GM21360 (cell line): ENCODE measurements around the gene FAM20B.

Source experiments
- ATAC-seq: cut with Tn5 transposase; IDR thresholded peaks from one replicate; pipeline ENCODE4 v1.9.1; 2021; ENCODE audit warnings: mild to moderate bottlenecking, moderate library complexity; ENCODE audit not compliant: unreplicated experiment

FAM20B gene

GRCh38 chr1:179047636-179047997, 21.9 kb downstream of the FAM20B start:
- ATAC-seq, result no peak

- no peak for ATAC-seq
Observed at GRCh38 chr1:179048339-179049124, 22.8 kb downstream of the FAM20B start.

GRCh38 chr1:179052776-179053175, 27.1 kb downstream of the FAM20B start:
- no peak for ATAC-seq

GRCh38 chr1:179053486-179053885, 27.8 kb downstream of the FAM20B start:
- no peak for ATAC-seq

GRCh38 chr1:179055937-179056336, 30.2 kb downstream of the FAM20B start:
- no peak for ATAC-seq

GRCh38 chr1:179058487-179059483, 33.1 kb downstream of the FAM20B start:
- ATAC-seq, result no peak

GRCh38 chr1:179061360-179062282, 35.9 kb downstream of the FAM20B start:
- ATAC-seq, result no peak

- no peak for ATAC-seq
Observed at GRCh38 chr1:179066471-179066870, 40.8 kb downstream of the FAM20B start.

- no peak for ATAC-seq
Observed at GRCh38 chr1:179077396-179077795, 51.7 kb downstream of the FAM20B start.

- ATAC-seq, result peak; percentile 23
Observed at GRCh38 chr1:179079113-179079761, 53.5 kb downstream of the FAM20B start.

GRCh38 chr1:179080866-179081686, 55.4 kb downstream of the FAM20B start:
- peak; percentile 19 for ATAC-seq

- peak; percentile 84 for ATAC-seq
Observed at GRCh38 chr1:179081687-179082332, 56.1 kb downstream of the FAM20B start, which contains the start of gene TOR3A. TSS of gene TOR3A (plus strand) at chr1:179082070. CDS start at chr1:179082129, 59 bp downstream.

- ATAC-seq, result peak; percentile 5
Observed at GRCh38 chr1:179082333-179082998, 56.8 kb downstream of the FAM20B start.

GRCh38 chr1:179082999-179083335, 57.3 kb downstream of the FAM20B start:
- ATAC-seq, result no peak

GRCh38 chr1:179083533-179083932, 57.8 kb downstream of the FAM20B start:
- no peak for ATAC-seq

GRCh38 chr1:179087665-179088064, 62.0 kb downstream of the FAM20B start:
- ATAC-seq, result no peak

GRCh38 chr1:179089827-179090482, 64.3 kb downstream of the FAM20B start:
- ATAC-seq, result no peak

- ATAC-seq, result no peak
Observed at GRCh38 chr1:179090522-179090921, 64.8 kb downstream of the FAM20B start.
